CD4-positive, CD25-positive, alpha-beta regulatory T cell (primary cell): ENCODE measurements around the gene IKBKE. TPM values are rescaled to one million over a fixed set of nuclear protein-coding genes. Genes with fewer than 3 reads are reported as not detected.

ENCODE experiments used
- ATAC-seq, 2 donors: fragments of 150-1000 bp; cut with Tn5 transposase; one replicate each; pipeline ENCODE4 v1.10.0; 2021; ENCODE audit warnings: low read depth in 2 of 2, moderate number of reproducible peaks in 2 of 2, moderate library complexity in 1 of 2
- DNase-seq, 3 donors: peaks; one replicate each; pipeline versions ENCODE4 v3.0.0 to v3.0.0-alpha.2; 2012 to 2022; ENCODE audit warnings: mixed read lengths in 1 of 3
- H3K27ac ChIP-seq: one replicate; pipeline ENCODE4 v1.7.0; 2013; ENCODE audit warnings: mild to moderate bottlenecking, low read length; ENCODE audit not compliant: insufficient read depth, poor library complexity, severe bottlenecking
- H3K27me3 ChIP-seq: one replicate; pipeline ENCODE4 v1.7.0; 2013; ENCODE audit warnings: low read length; ENCODE audit not compliant: control insufficient read depth, insufficient read depth
- H3K36me3 ChIP-seq: one replicate; pipeline ENCODE4 v1.7.0; 2013; ENCODE audit warnings: mild to moderate bottlenecking, low read length, moderate library complexity; ENCODE audit not compliant: control insufficient read depth, insufficient read depth
- H3K4me1 ChIP-seq: 2 replicates; pipeline ENCODE4 v1.7.0; 2013; ENCODE audit warnings: mild to moderate bottlenecking, low read length; ENCODE audit not compliant: insufficient read depth, control insufficient read depth, poor library complexity, severe bottlenecking
- H3K4me3 ChIP-seq: one replicate; pipeline ENCODE4 v1.7.0; 2013; ENCODE audit warnings: low read depth, mild to moderate bottlenecking, low read length, moderate library complexity
- H3K9me3 ChIP-seq, 2 experiments: 1 replicate in 1 of 2; 2 replicates in 1 of 2; pipeline ENCODE4 v1.7.0; 2013; ENCODE audit warnings: low read length in 2 of 2, mild to moderate bottlenecking in 1 of 2, moderate library complexity in 1 of 2; ENCODE audit not compliant: control insufficient read depth in 2 of 2
- H3K27ac Mint-ChIP-seq, 3 donors: one replicate each; pipeline ENCODE4 v1.8.0; 2020 to 2022; ENCODE audit warnings: mild to moderate bottlenecking in 3 of 3, mixed read lengths in 3 of 3, moderate library complexity in 2 of 3
- H3K27me3 Mint-ChIP-seq: one replicate; pipeline ENCODE4 v1.8.0; 2022; ENCODE audit warnings: mild to moderate bottlenecking, mixed read lengths
- H3K36me3 Mint-ChIP-seq: one replicate; pipeline ENCODE4 v1.8.0; 2020; ENCODE audit warnings: mixed read lengths
- H3K4me1 Mint-ChIP-seq, 4 donors: one replicate each; pipeline ENCODE4 v1.8.0; 2020 to 2022; ENCODE audit warnings: mixed read lengths in 4 of 4, mild to moderate bottlenecking in 1 of 4
- H3K4me3 Mint-ChIP-seq, 4 donors: one replicate each; pipeline ENCODE4 v1.8.0; 2020 to 2022; ENCODE audit warnings: mild to moderate bottlenecking in 4 of 4, mixed read lengths in 4 of 4, moderate library complexity in 3 of 4
- H3K9me3 Mint-ChIP-seq, 7 donors: one replicate each; pipeline ENCODE4 v1.8.0; 2020 to 2022; ENCODE audit warnings: mixed read lengths in 7 of 7, mild to moderate bottlenecking in 3 of 7, moderate library complexity in 2 of 7
- polyA plus RNA-seq, 4 donors: library from polyadenylated mRNA; unstranded; fragments of 300-500 nt; fragmentation: Illumina TruSeq; gene quantifications; one replicate each; pipeline ENCODE4 v1.2.3, GENCODE V29; 2021
- total RNA-seq: library from RNA; stranded (reverse); gene quantifications from one replicate; pipeline ENCODE4 v1.2.3, GENCODE V29; 2022

Gene IKBKE
- total and polyA plus RNA-seq, 5 donors from 2014 or later = 55.3 to 87.4 (median 78.3) TPM

DNA sequence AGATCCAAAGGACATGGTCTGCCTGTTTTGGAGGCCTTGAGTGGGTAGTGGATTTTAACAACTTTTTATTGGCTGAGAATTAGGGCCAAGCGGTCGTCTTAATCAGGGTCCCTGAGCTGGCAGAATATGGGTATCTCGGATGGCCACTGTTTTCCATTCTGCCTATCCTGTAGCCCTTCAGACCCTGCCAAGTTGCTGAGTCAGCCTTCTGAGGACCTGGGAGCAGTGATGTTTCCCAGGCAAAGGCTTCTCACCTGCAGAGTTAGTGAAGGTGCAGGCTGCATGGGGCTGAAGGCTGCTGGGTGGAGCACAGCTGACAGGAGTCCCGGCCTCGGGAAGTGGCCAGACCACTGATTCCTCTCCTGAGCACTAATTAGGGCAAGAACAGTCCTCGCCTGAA lies 48.5 kb downstream of the IKBKE start:
- Mint-ChIP-seq H3K27me3 (peaks cover 7% of the 10 kb centered on the region), H3K9me3 (no peaks in the 10 kb centered on the region), H3K4me3 (no peak overlapping the region), H3K4me1 (peaks cover 0 to 1% (median 0%) of the 10 kb centered on the region in 4 donors), H3K36me3 (peaks cover 4% of the 10 kb centered on the region), H3K27ac (no peak overlapping the region)
- Histone ChIP-seq H3K27ac (no peak overlapping the region), H3K36me3 (no peaks in the 10 kb centered on the region), H3K27me3 (no peaks in the 10 kb centered on the region), H3K4me1 (no peaks in the 10 kb centered on the region), H3K4me3 (no peak overlapping the region), H3K9me3 (no peaks in the 10 kb centered on the region)
- no peak for DNase-seq
- no peak for ATAC-seq

DNA sequence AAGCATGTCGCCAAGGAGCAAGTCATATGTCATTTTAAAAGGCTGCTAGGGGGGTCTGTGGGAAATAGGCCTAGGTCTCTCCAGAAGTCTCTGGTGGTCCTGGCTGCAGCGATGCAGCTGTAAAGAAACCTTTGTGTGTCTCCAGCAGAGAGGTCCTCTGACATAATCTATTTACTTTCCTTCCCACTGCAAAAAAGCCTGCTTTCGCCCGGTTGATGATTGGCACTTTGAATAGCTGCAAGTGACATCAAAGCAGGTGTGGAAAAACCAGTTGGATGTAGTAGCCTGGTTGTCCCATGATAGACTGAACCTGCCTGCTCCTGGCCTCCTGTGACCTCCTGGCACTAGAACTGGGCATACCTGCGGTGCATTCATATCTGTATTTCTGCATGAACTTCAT lies 50.9 kb downstream of the IKBKE start:
- no peak overlapping the region for H3K27ac ChIP-seq
- ATAC-seq (no peak), DNase-seq (no peak)
- H3K4me3 Mint-ChIP-seq = no peak overlapping the region
- no peaks in the 10 kb centered on the region for H3K4me1 ChIP-seq
- peaks cover 0 to 3% (median under 1%) of the 10 kb centered on the region in 4 donors for H3K4me1 Mint-ChIP-seq
- no peaks in the 10 kb centered on the region for H3K36me3 Mint-ChIP-seq
- H3K4me3 ChIP-seq = no peak overlapping the region
- no peaks in the 10 kb centered on the region for H3K9me3 Mint-ChIP-seq
- peak overlapping the region in 1 of 3 donors; percentile 32 for H3K27ac Mint-ChIP-seq
- no peaks in the 10 kb centered on the region for H3K27me3 ChIP-seq
- no peaks in the 10 kb centered on the region for H3K36me3 ChIP-seq
- no peaks in the 10 kb centered on the region for H3K27me3 Mint-ChIP-seq
- no peaks in the 10 kb centered on the region for H3K9me3 ChIP-seq

DNA sequence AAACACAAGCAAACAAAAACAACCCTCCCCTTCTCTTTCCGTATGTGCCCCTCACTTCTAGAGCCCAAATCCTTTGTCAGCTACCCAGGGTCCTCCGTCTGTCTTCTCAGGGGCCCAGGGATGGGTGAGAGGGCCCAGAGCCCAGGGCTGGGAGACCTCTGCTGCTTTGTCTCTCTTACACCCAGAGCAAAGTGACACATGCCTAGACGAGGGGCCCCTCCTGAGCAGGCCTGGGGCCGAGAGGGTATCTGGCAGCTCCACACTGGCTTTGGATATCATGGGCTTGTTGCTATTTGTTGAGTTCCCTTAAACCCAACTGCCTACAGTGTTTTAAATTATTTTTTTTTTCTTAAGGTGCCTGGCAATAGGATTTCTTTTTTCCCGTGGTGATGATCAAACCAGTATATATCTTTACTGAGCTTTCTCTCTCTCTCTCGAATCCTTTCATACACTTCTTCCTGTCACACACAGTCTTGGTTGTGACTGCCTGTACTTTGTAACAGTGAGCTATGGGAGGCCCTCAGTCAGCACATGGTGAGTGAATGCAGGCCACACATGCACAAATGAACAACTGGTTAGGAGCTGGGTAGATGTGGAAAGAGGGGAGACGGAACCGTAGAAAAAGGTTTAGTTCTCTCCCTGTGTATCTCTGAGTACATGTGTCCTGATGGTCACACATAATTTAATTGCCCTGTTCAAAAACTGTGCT lies 51.6 kb downstream of the IKBKE start:
- no peaks in the 10 kb centered on the region for H3K36me3 ChIP-seq
- no peaks in the 10 kb centered on the region for H3K36me3 Mint-ChIP-seq
- no peaks in the 10 kb centered on the region for H3K9me3 ChIP-seq
- H3K4me3 Mint-ChIP-seq = no peak overlapping the region
- no peak for ATAC-seq
- no peak overlapping the region for H3K27ac Mint-ChIP-seq
- H3K4me1 Mint-ChIP-seq = peaks cover 0 to 3% (median 0%) of the 10 kb centered on the region in 4 donors
- no peaks in the 10 kb centered on the region for H3K27me3 ChIP-seq
- H3K4me1 ChIP-seq = no peaks in the 10 kb centered on the region
- no peaks in the 10 kb centered on the region for H3K27me3 Mint-ChIP-seq
- H3K4me3 ChIP-seq = no peak overlapping the region
- no peak for DNase-seq
- no peaks in the 10 kb centered on the region for H3K9me3 Mint-ChIP-seq
- H3K27ac ChIP-seq = no peak overlapping the region

DNA sequence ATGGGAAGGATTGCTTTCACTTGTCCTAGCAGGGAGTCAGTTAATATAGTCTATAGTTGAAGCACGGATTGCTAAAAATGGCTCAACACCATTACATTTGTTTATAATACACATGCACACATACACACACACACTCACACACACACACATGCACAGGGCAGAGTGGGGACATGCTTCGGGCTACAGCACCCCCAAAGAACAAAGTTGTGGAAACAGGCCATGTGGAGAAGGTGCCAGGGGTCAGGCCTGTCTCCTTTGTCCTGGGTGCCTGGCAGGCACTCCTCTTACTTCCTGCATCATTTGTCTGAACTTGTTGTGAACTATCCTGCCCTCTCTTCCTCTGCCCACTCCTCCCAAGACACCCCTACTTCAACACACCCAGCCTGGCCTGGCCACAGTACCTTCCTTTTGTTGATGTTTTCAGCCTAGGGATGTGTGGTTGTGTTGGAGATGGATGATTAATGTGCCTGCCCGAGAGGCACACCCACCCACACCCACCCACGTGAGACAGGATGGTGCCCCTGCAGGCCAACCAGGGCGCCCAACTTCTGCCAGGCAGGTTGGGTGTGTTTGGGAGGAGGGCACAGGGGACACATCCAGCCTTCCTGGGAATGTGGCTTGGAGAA lies 54.6 kb downstream of the IKBKE start:
- Mint-ChIP-seq H3K4me3 (no peak overlapping the region), H3K27ac (no peak overlapping the region), H3K27me3 (no peaks in the 10 kb centered on the region), H3K4me1 (peaks cover 0 to 3% (median 0%) of the 10 kb centered on the region in 4 donors), H3K9me3 (no peaks in the 10 kb centered on the region), H3K36me3 (no peaks in the 10 kb centered on the region)
- Histone ChIP-seq H3K4me3 (no peak overlapping the region), H3K27me3 (no peaks in the 10 kb centered on the region), H3K27ac (no peak overlapping the region), H3K4me1 (no peaks in the 10 kb centered on the region), H3K36me3 (no peaks in the 10 kb centered on the region), H3K9me3 (no peaks in the 10 kb centered on the region)
- ATAC-seq = peak in 1 of 2 donors; percentile 30
- no peak for DNase-seq

DNA sequence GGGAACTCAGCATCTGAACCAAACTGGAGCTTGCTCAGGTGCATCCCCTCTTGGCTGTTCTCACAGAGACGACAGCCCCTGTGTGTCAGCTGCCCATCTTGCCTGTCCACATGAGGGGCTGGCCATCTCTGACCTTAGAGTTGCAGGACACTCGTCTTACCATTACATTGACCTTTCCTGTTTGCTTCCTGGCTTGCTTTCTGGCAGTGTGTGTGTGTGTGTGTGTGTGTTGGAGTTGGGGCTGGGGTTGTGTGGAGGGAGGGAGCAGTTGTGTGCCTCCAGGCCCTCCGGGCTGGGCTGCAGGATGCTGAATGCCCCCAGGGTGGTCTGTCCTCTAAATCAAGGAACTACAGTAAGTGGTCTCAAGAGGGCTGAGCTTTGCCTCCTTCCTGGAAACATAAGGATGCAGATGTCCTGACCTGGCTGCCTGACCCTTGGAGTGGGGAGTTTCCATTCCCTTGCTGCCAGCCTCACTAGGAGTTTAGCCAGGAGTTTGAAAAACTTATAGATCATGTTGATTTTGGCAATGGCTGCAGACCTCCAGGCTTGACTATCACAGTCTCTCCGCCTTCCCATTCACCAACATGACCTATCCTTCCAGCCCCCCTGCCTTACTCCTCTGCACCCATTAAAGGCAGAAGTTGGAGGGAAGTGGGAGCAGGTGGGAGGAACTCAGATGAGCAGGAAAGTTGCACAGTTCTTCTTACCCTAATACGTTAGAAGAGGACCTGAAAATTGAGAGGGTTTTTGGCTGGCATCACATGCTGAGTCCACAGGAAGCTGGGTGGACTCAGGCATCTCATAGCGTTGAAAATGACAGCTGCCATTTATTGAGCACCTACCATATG lies 56.0 kb downstream of the IKBKE start:
- Histone ChIP-seq H3K27me3 (no peaks in the 10 kb centered on the region), H3K27ac (no peak overlapping the region), H3K9me3 (no peaks in the 10 kb centered on the region), H3K4me1 (no peaks in the 10 kb centered on the region), H3K4me3 (no peak overlapping the region), H3K36me3 (no peaks in the 10 kb centered on the region)
- Mint-ChIP-seq H3K4me1 (peaks cover 0 to 3% (median 0%) of the 10 kb centered on the region in 4 donors), H3K27me3 (no peaks in the 10 kb centered on the region), H3K4me3 (no peak overlapping the region), H3K36me3 (no peaks in the 10 kb centered on the region), H3K9me3 (no peaks in the 10 kb centered on the region), H3K27ac (peak overlapping the region in 1 of 3 donors; percentile 75)
- ATAC-seq (no peak), DNase-seq (no peak)

DNA sequence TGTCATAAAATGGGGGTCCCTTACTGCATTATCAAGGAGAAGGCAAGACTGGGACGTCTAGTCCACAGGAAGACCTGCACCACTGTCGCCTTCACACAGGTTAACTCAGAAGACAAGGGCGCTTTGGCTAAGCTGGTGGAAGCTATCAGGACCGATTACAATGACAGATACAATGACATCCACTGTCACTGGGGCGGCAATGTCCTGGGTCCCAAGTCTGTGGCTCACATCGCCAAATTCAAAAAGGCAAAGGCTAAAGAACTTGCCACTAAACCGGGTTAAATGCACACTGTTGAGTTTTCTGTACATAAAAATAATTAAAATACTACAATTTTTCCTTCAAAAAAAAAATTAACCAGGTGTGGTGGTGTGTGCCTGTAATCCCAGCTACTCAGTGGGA lies 59.1 kb downstream of the IKBKE start:
- H3K4me3 ChIP-seq = no peak overlapping the region
- Mint-ChIP-seq H3K36me3 (no peaks in the 10 kb centered on the region), H3K27ac (no peak overlapping the region), H3K4me1 (peaks cover 0 to 5% (median 1%) of the 10 kb centered on the region in 4 donors), H3K9me3 (no peaks in the 10 kb centered on the region), H3K4me3 (no peak overlapping the region), H3K27me3 (no peaks in the 10 kb centered on the region)
- H3K27me3 ChIP-seq = no peaks in the 10 kb centered on the region
- no peaks in the 10 kb centered on the region for H3K9me3 ChIP-seq
- ATAC-seq = no peak
- no peak for DNase-seq
- H3K36me3 ChIP-seq = no peaks in the 10 kb centered on the region
- H3K27ac ChIP-seq = no peak overlapping the region
- H3K4me1 ChIP-seq = no peaks in the 10 kb centered on the region

DNA sequence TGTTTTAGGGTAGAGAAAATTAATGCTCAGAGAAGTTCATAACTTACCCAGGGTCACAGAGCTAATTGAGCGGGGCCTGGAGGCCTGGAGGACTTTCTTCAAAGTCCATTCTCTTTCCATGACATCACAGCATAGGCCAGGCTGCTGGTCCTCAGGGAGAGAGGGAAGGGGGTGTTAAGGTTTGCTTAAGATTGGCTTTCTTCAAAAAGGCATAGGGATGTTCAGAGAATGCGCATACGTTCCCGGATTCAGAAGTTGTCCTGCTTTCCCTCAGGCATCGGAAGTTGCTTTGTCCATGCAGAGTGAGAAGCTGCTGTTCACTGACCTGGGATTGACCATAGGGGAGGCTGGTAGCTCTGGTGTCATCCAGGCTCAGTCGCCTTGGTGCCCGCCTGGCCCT lies 62.1 kb downstream of the IKBKE start:
- peak overlapping the region in 1 of 3 donors; percentile 18 for H3K27ac Mint-ChIP-seq
- no peaks in the 10 kb centered on the region for H3K9me3 Mint-ChIP-seq
- ATAC-seq (no peak), DNase-seq (no peak)
- H3K36me3 Mint-ChIP-seq = no peaks in the 10 kb centered on the region
- peaks cover 5% of the 10 kb centered on the region for H3K27me3 Mint-ChIP-seq
- H3K4me1 Mint-ChIP-seq = peaks cover 0 to 5% (median 0%) of the 10 kb centered on the region in 4 donors
- Histone ChIP-seq H3K27ac (no peak overlapping the region), H3K4me1 (no peaks in the 10 kb centered on the region), H3K27me3 (no peaks in the 10 kb centered on the region), H3K4me3 (no peak overlapping the region), H3K9me3 (no peaks in the 10 kb centered on the region), H3K36me3 (no peaks in the 10 kb centered on the region)
- no peak overlapping the region for H3K4me3 Mint-ChIP-seq
